HEK293 (cell line): ENCODE data around the gene RORB.

Source experiments
- SP3 ChIP-seq: fragments of 450-650 bp; formaldehyde crosslinking; IDR thresholded peaks from 2 replicates; pipeline ENCODE4 v1.5.1; 2016; ENCODE audit warnings: missing biosample characterization, missing genetic modification characterization
- ZFP3 ChIP-seq: fragments of 450-650 bp; formaldehyde crosslinking; IDR thresholded peaks from 2 replicates; pipeline ENCODE4 v1.5.1; 2016; ENCODE audit warnings: low read depth, missing biosample characterization, missing genetic modification characterization
- ZNF341 ChIP-seq: fragments of 450-650 bp; formaldehyde crosslinking; IDR thresholded peaks from 2 replicates; pipeline ENCODE4; 2016; ENCODE audit warnings: low read depth, missing biosample characterization, missing genetic modification characterization
- ZNF501 ChIP-seq: fragments of 450-650 bp; formaldehyde crosslinking; IDR thresholded peaks from 2 replicates; pipeline ENCODE4 v1.5.1; 2016; ENCODE audit warnings: missing biosample characterization, missing genetic modification characterization
- ZNF544 ChIP-seq: fragments of 450-650 bp; formaldehyde crosslinking; IDR thresholded peaks from 2 replicates; pipeline ENCODE4 v1.5.0; 2017; ENCODE audit warnings: missing biosample characterization, missing genetic modification characterization
- ZNF658 ChIP-seq: fragments of 450-650 bp; formaldehyde crosslinking; IDR thresholded peaks from 2 replicates; pipeline ENCODE4; 2016; ENCODE audit warnings: missing biosample characterization, missing genetic modification characterization
- ZNF768 ChIP-seq: fragments of 450-650 bp; formaldehyde crosslinking; IDR thresholded peaks from 2 replicates; pipeline ENCODE4 v1.5.1; 2018; ENCODE audit warnings: missing biosample characterization, mild to moderate bottlenecking, missing genetic modification characterization
- TF ChIP-seq, protein P1 (sequence below): fragments of 450-650 bp; formaldehyde crosslinking; IDR thresholded peaks from 2 replicates; pipeline ENCODE4 v1.5.1; 2016; ENCODE audit warnings: missing biosample characterization, missing genetic modification characterization
- TF ChIP-seq, protein P2 (sequence below): fragments of 450-650 bp; formaldehyde crosslinking; IDR thresholded peaks from 2 replicates; pipeline ENCODE4 v1.5.1; 2016; ENCODE audit warnings: missing biosample characterization, missing genetic modification characterization
- TF ChIP-seq, protein P3 (sequence below): fragments of 450-650 bp; formaldehyde crosslinking; IDR thresholded peaks from 2 replicates; pipeline ENCODE4 v1.5.1; 2017; ENCODE audit warnings: missing biosample characterization, missing genetic modification characterization
- TF ChIP-seq, protein P4 (sequence below): fragments of 450-650 bp; formaldehyde crosslinking; IDR thresholded peaks from 2 replicates; pipeline ENCODE4 v1.5.1; 2017; ENCODE audit warnings: missing biosample characterization, missing genetic modification characterization
- TF ChIP-seq, protein P5 (sequence below): fragments of 450-650 bp; formaldehyde crosslinking; IDR thresholded peaks from 2 replicates; pipeline ENCODE4 v1.5.1; 2016; ENCODE audit warnings: missing biosample characterization, missing genetic modification characterization, low read depth
- TF ChIP-seq, protein P6 (sequence below): fragments of 450-650 bp; formaldehyde crosslinking; IDR thresholded peaks from 2 replicates; pipeline ENCODE4 v1.5.1; 2016; ENCODE audit warnings: missing biosample characterization, missing genetic modification characterization
- TF ChIP-seq, protein P7 (sequence below): fragments of 450-650 bp; formaldehyde crosslinking; IDR thresholded peaks from 2 replicates; pipeline ENCODE4 v1.5.1; 2016; ENCODE audit warnings: missing biosample characterization, missing genetic modification characterization

DNA sequence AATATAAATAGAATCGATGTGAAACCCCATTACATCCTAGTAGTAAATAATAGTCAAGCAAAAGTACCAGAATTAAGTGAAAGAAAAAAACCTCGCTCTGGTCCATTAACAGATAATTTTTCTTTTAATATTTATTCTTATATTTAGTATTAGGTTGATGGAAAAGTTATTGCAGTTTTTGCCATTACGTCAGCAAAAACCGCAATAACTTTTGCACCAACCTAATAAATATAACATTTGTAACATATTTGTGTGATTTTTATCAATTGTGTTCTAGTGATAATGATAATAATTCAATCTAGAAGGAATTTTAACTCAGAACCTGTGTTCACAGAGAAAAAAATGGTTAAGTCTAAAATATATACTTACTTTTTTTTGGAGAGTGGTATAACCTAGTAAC lies 16.1 kb downstream of the RORB start:
- no peak for TF ChIP-seq ZNF501
- TF ChIP-seq, protein P1, sequence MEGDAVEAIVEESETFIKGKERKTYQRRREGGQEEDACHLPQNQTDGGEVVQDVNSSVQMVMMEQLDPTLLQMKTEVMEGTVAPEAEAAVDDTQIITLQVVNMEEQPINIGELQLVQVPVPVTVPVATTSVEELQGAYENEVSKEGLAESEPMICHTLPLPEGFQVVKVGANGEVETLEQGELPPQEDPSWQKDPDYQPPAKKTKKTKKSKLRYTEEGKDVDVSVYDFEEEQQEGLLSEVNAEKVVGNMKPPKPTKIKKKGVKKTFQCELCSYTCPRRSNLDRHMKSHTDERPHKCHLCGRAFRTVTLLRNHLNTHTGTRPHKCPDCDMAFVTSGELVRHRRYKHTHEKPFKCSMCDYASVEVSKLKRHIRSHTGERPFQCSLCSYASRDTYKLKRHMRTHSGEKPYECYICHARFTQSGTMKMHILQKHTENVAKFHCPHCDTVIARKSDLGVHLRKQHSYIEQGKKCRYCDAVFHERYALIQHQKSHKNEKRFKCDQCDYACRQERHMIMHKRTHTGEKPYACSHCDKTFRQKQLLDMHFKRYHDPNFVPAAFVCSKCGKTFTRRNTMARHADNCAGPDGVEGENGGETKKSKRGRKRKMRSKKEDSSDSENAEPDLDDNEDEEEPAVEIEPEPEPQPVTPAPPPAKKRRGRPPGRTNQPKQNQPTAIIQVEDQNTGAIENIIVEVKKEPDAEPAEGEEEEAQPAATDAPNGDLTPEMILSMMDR (tag by site-specific recombination), result no peak
- TF ChIP-seq, protein P2, sequence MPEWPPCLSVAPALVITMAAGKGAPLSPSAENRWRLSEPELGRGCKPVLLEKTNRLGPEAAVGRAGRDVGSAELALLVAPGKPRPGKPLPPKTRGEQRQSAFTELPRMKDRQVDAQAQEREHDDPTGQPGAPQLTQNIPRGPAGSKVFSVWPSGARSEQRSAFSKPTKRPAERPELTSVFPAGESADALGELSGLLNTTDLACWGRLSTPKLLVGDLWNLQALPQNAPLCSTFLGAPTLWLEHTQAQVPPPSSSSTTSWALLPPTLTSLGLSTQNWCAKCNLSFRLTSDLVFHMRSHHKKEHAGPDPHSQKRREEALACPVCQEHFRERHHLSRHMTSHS (tag by site-specific recombination), result no peak
- TF ChIP-seq, protein P3, sequence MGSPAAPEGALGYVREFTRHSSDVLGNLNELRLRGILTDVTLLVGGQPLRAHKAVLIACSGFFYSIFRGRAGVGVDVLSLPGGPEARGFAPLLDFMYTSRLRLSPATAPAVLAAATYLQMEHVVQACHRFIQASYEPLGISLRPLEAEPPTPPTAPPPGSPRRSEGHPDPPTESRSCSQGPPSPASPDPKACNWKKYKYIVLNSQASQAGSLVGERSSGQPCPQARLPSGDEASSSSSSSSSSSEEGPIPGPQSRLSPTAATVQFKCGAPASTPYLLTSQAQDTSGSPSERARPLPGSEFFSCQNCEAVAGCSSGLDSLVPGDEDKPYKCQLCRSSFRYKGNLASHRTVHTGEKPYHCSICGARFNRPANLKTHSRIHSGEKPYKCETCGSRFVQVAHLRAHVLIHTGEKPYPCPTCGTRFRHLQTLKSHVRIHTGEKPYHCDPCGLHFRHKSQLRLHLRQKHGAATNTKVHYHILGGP (tag by site-specific recombination), result no peak
- no peak for TF ChIP-seq SP3 (tag by site-specific recombination)
- TF ChIP-seq ZFP3 (tag by site-specific recombination), result no peak
- no peak for TF ChIP-seq ZNF768
- no peak for TF ChIP-seq ZNF658 (tag by site-specific recombination)
- TF ChIP-seq, protein P4, sequence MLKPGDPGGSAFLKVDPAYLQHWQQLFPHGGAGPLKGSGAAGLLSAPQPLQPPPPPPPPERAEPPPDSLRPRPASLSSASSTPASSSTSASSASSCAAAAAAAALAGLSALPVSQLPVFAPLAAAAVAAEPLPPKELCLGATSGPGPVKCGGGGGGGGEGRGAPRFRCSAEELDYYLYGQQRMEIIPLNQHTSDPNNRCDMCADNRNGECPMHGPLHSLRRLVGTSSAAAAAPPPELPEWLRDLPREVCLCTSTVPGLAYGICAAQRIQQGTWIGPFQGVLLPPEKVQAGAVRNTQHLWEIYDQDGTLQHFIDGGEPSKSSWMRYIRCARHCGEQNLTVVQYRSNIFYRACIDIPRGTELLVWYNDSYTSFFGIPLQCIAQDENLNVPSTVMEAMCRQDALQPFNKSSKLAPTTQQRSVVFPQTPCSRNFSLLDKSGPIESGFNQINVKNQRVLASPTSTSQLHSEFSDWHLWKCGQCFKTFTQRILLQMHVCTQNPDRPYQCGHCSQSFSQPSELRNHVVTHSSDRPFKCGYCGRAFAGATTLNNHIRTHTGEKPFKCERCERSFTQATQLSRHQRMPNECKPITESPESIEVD, result no peak
- TF ChIP-seq ZNF544 (tag by site-specific recombination), result no peak
- TF ChIP-seq, protein P5, sequence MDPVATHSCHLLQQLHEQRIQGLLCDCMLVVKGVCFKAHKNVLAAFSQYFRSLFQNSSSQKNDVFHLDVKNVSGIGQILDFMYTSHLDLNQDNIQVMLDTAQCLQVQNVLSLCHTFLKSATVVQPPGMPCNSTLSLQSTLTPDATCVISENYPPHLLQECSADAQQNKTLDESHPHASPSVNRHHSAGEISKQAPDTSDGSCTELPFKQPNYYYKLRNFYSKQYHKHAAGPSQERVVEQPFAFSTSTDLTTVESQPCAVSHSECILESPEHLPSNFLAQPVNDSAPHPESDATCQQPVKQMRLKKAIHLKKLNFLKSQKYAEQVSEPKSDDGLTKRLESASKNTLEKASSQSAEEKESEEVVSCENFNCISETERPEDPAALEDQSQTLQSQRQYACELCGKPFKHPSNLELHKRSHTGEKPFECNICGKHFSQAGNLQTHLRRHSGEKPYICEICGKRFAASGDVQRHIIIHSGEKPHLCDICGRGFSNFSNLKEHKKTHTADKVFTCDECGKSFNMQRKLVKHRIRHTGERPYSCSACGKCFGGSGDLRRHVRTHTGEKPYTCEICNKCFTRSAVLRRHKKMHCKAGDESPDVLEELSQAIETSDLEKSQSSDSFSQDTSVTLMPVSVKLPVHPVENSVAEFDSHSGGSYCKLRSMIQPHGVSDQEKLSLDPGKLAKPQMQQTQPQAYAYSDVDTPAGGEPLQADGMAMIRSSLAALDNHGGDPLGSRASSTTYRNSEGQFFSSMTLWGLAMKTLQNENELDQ (tag by site-specific recombination), result no peak
- TF ChIP-seq, protein P6, sequence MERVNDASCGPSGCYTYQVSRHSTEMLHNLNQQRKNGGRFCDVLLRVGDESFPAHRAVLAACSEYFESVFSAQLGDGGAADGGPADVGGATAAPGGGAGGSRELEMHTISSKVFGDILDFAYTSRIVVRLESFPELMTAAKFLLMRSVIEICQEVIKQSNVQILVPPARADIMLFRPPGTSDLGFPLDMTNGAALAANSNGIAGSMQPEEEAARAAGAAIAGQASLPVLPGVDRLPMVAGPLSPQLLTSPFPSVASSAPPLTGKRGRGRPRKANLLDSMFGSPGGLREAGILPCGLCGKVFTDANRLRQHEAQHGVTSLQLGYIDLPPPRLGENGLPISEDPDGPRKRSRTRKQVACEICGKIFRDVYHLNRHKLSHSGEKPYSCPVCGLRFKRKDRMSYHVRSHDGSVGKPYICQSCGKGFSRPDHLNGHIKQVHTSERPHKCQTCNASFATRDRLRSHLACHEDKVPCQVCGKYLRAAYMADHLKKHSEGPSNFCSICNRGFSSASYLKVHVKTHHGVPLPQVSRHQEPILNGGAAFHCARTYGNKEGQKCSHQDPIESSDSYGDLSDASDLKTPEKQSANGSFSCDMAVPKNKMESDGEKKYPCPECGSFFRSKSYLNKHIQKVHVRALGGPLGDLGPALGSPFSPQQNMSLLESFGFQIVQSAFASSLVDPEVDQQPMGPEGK (tag by site-specific recombination), result no peak
- TF ChIP-seq ZNF341, result no peak
- TF ChIP-seq, protein P7, sequence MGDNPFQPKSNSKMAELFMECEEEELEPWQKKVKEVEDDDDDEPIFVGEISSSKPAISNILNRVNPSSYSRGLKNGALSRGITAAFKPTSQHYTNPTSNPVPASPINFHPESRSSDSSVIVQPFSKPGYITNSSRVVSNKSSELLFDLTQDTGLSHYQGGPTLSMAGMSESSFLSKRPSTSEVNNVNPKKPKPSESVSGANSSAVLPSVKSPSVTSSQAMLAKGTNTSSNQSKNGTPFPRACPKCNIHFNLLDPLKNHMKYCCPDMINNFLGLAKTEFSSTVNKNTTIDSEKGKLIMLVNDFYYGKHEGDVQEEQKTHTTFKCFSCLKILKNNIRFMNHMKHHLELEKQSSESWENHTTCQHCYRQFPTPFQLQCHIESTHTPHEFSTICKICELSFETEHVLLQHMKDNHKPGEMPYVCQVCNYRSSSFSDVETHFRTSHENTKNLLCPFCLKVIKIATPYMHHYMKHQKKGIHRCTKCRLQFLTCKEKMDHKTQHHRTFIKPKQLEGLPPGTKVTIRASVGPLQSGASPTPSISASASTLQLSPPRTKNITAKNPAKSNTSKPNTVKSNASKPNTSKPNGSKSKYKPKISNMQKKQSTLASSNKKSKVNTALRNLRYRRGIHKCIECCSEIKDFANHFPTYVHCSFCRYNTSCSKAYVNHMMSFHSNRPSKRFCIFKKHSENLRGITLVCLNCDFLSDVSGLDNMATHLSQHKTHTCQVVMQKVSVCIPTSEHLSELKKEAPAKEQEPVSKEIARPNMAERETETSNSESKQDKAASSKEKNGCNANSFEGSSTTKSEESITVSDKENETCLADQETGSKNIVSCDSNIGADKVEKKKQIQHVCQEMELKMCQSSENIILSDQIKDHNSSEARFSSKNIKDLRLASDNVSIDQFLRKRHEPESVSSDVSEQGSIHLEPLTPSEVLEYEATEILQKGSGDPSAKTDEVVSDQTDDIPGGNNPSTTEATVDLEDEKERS (tag by site-specific recombination), result no peak
